SW 1271 (cell line): ENCODE data around the gene SLC17A7.
"Not testable (repeated sequence)": the region's sequence is repeated elsewhere in the genome, so short reads cannot be mapped to it uniquely, and the experiment has no call there.

Source experiments
- DNase-seq, 2 experiments: peaks; one replicate each; lab custom pipeline; 2025; lab: John Stamatoyannopoulos, UW

The SLC17A7 gene

GRCh38 chr19:49444100-49444700, 2.9 kb upstream of the SLC17A7 start:
- DNase-seq: not testable (repeated sequence)

DNA sequence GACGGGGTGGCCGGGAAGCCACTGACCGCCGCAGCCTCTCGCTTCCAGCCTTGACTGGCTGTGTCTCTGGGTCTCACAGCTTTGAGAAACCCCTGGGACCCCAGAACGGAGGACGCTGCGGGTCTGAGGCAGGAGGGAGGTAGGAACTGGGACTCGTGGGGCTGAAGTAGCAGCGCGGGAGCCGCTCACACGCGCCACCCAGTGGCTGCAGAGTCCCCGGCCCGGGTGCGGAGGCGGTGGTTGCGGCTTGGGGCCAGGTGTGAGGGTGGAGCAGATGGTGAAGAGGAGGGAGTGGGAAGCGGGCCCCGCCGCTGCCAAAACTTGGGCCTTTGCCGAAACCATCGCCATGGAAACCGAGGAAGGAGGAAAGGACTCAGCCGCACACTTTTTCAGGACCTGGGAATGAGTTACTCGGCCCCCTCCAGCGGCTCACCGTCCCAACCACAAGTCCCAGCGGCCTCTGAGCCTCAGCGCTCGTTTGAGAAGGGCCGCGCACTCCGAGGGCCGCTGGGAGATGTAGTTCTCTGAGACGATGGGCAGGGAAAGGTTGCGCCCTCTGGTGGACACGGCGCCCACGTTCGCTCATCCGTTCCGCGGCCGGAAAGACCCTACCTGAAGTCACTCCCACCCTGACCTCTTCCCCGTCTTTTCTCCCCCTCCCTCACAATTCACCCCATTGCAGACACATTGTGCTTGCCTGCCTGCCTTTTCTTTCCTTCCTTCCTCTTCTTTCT, 2.2 kb upstream of the SLC17A7 start:
- peak; percentile 68 to 87 for DNase-seq

DNA sequence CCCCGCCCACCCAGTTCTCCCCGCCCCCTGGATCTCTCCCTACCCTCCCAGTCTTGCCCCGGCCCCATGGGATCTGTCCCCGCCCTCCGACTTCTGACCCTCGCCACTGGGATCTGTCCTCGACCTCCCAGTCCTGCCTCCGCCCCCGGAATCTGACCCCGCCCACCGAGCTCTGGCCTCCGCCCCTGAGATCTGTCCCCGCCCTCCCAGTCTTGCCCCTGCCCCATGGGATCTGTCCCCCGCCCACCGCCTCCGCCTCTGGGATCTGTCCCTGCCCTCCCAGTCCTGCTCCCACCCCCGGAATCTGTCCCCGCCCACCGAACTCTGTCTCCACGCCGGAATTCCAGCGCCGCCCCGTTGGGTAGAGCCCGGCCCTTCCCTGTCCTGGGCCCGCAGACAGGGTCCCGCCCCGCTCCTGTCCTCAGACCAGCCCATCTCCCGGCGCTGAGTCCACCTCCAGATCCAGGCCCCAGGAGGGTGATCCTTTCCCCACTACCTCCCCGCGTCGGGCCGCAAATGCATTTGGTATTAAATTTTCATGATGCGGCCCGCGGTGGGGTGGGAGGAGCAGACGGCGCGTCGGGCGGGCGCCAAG, 1.5 kb upstream of the SLC17A7 start:
- peak; percentile 70 to 82 for DNase-seq

DNA sequence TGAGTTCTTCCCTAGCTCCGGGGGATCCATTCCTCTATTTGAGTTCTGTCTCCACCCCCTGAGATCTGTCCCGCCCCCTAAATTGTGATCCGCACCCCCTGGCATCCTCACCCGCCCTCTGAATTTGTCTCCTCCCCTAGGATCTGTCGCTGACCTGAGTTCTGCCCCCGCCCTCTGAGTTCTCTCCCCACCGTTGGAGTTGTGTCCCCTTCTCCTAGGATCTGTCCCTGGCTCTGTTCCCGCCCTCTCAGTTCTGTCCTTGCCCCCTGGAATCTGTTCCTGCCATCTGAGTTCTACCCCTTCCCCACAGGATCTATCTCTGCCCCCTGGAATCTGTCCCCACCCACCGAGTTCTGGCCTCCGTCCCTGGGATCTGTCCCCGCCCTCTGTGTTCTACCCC, 1.0 kb upstream of the SLC17A7 start:
- DNase-seq: no peak

DNA sequence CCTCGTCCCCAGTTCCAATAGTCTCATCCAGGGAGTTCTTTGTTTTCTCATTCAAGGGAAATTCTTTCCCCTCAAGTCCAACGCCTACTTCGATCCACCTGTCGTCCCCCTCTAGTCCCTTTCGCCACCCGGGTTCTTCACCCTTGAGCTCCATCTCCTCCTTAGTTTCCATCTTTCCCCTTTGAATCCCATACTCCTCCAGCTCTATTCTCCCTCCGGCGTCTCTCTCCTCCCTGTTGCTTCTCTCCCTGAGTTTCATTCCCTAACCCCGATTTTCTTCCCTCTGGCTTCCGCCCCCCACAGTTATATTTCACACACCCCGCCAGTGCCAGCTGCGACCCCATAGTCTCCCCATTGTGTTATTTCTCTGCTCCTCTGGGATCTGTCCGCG, 628 bp upstream of the SLC17A7 start:
- no peak for DNase-seq

DNA sequence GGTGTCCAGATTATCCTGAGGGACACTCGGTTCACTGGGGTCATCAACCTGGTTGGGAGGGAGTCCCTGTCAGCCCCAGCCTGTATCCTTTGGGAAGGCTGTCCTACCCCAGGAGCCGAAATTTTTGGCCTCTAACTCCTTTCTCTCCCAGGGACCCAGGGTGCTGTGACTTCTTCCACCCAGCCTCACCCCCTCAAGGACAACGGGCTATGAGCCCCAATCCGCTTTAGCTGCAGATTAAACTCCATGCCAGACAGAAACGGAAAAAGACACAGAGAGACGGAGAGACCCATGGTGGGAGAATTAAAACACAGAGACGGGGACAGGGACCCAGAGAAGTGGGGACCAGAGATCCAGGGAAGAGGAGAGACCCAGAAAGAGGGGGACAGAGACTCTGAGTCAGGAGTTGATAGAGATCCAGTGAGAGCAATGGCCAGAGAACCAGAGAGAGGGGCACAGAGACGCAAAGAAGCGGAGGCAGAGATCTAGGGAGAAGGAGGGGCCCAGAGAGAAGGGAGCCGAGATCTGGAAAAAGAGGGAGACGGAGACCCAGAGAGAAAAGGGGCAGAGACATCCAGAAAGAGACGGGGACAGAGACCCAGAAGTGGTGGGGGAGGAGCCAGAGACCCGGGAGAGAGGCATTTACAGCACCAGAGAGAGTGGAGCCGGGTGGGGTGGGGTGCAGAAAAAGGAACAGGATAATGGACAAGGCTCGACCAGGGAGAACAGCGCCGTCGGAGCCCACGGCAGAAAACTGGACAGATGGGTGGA, 703 bp downstream of the SLC17A7 start:
- no peak for DNase-seq

DNA sequence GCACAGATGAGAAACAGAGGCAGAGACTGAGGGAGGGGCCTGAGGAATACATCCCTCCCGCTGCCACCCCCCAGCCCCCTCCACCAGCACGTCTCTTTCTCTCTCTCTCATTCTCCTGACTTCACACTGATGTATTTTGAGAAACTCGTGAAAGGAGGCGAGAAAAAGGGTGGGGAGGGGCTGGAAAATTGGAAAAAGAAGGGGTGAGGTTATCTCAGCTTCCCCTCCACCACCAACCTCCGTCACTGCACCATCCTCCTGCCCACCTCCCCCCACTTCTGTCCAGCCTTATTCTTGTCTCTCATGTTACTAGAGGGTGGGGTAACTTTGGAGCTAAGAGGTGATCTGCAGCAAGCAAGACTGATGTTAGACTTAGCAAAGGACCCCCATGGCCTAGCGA, 1.5 kb downstream of the SLC17A7 start:
- no peak for DNase-seq

DNA sequence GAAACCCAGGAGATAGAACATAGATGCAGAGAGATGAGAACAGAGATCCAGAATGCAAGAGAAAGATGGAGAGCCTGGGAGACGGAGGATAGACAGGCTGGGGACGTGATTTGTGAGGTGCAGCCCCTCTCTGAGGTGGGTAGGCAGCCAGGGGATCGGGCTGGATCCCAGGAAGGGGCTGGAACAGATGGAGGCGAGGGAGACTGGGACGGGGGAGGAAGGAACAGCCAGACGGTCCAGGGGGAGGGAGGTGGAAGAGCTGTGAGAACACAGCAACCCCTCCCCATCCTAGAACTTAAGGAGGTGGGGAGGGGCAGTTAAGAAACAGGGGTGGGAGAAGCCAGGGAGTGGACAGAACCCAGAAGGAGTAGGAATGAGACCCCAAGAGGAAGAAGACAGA, 3.1 kb downstream of the SLC17A7 start:
- DNase-seq: no peak

GRCh38 chr19:49437231-49437630, 4.1 kb downstream of the SLC17A7 start:
- no peak for DNase-seq

DNA sequence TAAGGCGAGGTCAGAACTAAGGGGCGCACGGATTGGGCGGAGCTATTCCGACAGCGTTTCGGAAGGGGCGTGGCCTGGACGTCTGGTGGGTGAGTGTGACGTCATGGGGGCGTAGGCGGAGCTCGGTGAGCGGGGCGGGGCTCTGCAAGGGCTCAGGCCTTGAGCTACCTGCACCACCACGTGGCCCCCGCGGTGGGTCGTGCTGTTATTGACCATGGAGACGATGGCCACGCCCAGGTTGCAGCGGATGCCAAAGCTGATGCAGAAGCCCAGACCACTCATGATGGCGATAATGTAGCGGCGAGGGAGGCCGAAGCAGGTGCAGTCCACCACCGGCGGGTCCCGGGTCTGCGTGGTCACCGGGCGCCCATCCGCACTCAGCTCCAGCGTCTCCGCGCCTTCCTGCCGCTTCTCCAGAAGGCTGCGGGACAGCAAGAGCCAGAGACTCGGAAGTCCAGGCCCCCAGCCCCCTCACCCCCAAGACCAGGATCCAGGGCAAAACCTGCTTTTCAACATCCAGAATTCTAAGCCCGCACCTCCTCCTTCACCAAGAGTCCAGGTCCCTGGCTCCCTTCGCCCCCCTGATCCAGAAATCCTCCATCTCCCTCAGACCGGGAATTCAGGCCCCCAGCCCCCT, 4.8 kb downstream of the SLC17A7 start:
- DNase-seq: peak in 1 of 2 experiments; percentile 15

GRCh38 chr19:49435670-49436069, 5.7 kb downstream of the SLC17A7 start:
- DNase-seq: no peak

DNA sequence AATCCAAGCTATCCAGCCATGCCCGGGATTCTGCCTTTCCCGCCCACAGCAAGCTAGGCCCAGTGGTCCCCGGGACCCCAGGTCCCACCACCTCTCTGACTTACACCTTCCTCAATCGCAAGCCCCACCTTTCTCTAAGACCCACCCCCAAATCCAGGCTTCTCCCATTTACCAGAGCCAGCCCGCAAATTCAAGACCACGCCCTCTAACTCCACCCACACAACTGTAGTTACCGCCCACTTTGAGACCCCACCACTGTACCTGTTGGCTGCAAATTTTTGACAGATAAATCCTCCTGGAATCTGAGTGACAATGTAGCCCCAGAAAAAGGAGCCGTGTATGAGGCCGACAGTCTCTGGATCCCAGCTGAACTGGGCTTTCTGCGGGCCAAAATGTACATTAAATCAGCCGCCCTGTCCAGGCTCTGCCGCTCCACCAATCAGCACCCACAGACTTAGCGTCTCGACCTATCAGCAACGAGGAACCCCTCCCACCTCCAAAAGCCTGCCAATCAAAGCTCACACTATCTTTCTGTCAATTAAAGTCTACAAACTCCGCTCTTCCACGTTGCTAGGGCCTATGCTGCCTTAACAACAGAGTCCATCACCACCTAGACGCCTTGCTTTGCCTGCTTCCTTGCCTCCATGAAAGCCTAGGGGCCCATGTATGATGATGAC, 6.3 kb downstream of the SLC17A7 start:
- DNase-seq: no peak

- DNase-seq: no peak
These were observed 8.0 kb downstream of the SLC17A7 start for GRCh38 chr19:49433240-49433901.

DNA sequence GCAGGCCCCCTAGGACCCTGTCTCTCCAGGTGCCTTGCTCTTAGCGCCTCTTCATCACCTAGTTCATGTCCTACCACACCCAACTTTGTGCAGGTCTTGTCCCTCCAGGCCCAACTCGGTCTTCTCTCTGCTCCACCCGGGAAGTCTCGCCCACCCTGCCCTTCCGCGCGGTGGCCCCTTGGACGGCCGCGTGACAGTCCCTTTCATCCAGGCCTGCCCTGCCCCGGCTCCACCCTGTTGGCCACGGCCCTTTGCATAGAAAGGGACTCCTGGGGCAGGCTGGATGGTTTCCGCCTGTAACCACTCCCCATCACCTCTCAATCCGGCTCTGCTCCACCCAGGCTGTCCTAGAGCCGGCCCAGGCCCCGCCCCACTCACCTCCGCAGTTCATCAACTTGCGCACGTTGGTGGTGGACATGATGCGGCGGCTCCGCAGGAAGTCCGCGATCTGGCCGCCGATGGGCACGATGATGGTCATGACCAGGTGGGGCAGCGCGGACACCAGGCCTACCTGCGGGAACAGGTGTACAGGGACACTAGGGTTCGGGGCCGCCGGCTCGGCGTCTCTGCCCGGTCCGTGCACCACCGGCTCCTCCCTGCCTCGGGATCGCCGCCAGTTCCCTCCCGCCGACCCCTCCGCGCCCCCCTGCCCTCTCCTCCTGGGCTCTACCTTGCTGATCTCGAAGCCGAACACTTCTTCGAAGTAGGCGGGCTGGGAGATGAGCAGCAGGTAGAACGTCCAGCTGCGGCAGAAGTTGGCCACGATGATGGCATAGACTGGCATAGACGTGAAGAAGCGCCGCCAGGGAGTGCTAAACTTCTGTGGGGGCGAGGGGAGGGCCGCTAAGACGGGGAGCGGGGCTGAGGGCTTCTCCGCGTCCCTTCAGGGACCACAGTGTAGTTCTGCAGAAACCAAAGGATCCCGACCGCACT, 8.9 kb downstream of the SLC17A7 start:
- DNase-seq: no peak

- DNase-seq: no peak
These were observed 10.0 kb downstream of the SLC17A7 start for GRCh38 chr19:49431330-49431749.

DNA sequence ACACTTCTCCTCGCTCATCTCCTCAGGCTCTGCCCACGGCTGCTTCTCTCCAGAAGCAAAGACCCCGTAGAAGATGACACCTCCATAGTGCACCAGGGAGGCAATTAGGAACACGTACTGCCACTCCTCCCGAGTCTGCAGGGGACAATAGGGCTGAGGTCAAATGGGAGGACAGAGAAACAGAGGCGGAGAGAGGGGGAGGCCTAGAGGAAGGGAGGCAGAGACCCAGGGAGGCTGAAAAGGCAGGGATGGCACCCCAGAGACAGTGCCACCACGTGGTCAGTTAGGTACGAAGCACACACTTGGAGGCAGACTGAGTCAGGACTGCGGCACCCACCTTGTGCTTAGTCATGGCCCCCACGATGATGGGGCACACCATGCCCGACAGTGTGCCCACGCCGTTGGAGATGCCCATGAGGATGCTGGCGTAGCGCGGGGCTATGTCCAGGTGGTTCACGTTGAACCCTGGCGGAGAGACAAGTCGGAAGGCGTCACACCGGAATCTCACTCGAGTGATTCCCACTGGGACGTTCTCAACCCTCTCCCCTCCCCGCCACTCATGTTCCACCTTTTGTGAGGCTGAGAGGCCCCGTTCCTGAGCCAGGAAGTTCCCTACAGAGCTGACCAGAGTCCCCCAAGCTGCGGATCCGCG, 10.5 kb downstream of the SLC17A7 start:
- DNase-seq: no peak

DNA sequence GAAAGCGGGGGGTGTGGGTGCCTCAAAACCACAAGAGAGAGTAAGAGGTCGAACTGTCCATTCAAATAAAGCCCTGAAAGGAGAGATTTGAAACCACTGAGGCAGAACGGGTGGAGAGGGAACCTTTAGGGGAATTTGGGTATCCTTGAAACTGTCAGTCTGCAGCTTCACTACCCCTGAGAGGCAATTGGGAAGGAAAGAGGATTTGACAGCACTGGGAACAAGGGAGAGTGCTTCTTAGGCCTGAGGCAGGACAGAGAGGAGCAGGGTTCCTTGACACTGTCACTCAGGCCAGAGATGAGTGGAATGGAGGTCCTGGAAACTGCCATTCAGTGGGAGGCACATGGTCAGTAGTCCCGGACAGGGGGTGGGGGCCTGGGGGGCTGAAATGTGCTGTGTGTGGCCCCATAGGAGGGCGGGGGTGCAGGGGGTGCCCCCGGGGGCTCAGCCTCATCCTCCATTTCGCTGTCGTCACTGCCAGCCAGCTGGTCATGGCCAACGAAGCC, 11.1 kb downstream of the SLC17A7 start:
- DNase-seq: no peak

- no peak for DNase-seq
These were observed 12.5 kb downstream of the SLC17A7 start for GRCh38 chr19:49428547-49429451.
